Measurements from ENCODE around the gene LRRC57. TPM values are rescaled to one million over a fixed set of nuclear protein-coding genes. Genes with fewer than 3 reads are reported as not detected.

Gene LRRC57
- total RNA-seq, 1 donor from 2014 or later = 18.1 TPM

DNA sequence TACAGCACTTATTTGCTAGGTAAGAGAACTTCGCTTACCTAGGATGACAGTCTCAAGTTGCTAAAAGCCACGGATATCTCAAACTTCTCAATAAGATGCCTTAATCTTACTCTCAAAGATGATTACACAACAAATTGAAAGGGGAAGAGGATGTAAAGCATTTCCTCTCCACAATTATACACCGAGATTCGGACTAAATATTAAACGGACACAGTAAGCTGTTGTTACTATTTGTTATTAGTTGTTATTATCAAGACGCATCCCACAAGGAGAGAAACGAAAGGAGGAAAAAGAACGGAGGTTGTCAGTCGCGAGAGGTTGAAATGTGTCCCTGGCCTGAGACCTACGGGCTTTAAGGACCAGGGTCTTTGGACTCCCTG, 58.3 kb downstream of the LRRC57 start:
- Histone ChIP-seq H3K9ac (peak overlapping the region; percentile 48), H4K20me1 (ENCODE audit: low read depth) (no peaks in the 10 kb centered on the region), H2AFZ (replicated peaks) (peak overlapping the region; percentile 97), H3K4me1 (peaks cover 4% of the 10 kb centered on the region), H3K36me3 (no peaks in the 10 kb centered on the region), H3K27me3 (no peaks in the 10 kb centered on the region), H3K9me3 (ENCODE audit: low read depth) (no peaks in the 10 kb centered on the region), H3K4me2 (peak overlapping the region; percentile 91), H3K79me2 (ENCODE audit: low read depth) (peaks cover 40% of the 10 kb centered on the region), H3F3A (ENCODE audit: low read depth) (peaks cover 21% of the 10 kb centered on the region), H3K4me3 (peak overlapping the region; percentile 69), H3K27ac (no peak overlapping the region)
- Mint-ChIP-seq H3K36me3 (peaks cover 6% of the 10 kb centered on the region), H3K4me3 (peak overlapping the region; percentile 88), H3K9me3 (no peaks in the 10 kb centered on the region), H3K4me1 (peaks cover 20% of the 10 kb centered on the region), H3K27ac (peak overlapping the region; percentile 100), H3K27me3 (ENCODE audit: insufficient read depth, low read depth) (peaks cover 2% of the 10 kb centered on the region)
- DNase-seq (ENCODE audit: low spot score) = no peak
- TF ChIP-seq EZH2 (IDR thresholded peaks at IDR 0.05) (no peak), EZH2phosphoT487 (IDR thresholded peaks at IDR 0.05) (no peak)
- TF ChIP-seq, protein P1, sequence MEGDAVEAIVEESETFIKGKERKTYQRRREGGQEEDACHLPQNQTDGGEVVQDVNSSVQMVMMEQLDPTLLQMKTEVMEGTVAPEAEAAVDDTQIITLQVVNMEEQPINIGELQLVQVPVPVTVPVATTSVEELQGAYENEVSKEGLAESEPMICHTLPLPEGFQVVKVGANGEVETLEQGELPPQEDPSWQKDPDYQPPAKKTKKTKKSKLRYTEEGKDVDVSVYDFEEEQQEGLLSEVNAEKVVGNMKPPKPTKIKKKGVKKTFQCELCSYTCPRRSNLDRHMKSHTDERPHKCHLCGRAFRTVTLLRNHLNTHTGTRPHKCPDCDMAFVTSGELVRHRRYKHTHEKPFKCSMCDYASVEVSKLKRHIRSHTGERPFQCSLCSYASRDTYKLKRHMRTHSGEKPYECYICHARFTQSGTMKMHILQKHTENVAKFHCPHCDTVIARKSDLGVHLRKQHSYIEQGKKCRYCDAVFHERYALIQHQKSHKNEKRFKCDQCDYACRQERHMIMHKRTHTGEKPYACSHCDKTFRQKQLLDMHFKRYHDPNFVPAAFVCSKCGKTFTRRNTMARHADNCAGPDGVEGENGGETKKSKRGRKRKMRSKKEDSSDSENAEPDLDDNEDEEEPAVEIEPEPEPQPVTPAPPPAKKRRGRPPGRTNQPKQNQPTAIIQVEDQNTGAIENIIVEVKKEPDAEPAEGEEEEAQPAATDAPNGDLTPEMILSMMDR (IDR thresholded peaks at IDR 0.05) = no peak

Other genes with a start within 250 kb of the LRRC57 start
- gene CAPN3, start 189.3 kb downstream of the LRRC57 start, total RNA-seq (ENCODE audit: low replicate concordance) = 0.37 TPM in 1 of 2 replicates, not detected in the other
- 59.9 and 72.2 TPM in 2 replicates for gene ZNF106, start 57.7 kb downstream of the LRRC57 start, total RNA-seq (ENCODE audit: low replicate concordance)
- gene SNAP23, start 53.2 kb downstream of the LRRC57 start, total RNA-seq (ENCODE audit: low replicate concordance) = 69.6 and 96.3 TPM in 2 replicates
- gene HAUS2, start within 50 bp of the LRRC57 start, total RNA-seq (ENCODE audit: low replicate concordance) = 42.9 and 72.2 TPM in 2 replicates
- 11.9 and 17.0 TPM in 2 replicates for gene STARD9, start 26.8 kb upstream of the LRRC57 start, total RNA-seq (ENCODE audit: low replicate concordance)
- 18.7 and 20.2 TPM in 2 replicates for gene CDAN1, start 188.3 kb upstream of the LRRC57 start, total RNA-seq (ENCODE audit: low replicate concordance)

Measured in neural progenitor cell (in vitro differentiated cells).